ENCODE data around the gene AATK.

AATK gene

GRCh38 chr17:81143717-81144422, 22.2 kb downstream of the AATK start:
- DNase-seq = no peak

DNA sequence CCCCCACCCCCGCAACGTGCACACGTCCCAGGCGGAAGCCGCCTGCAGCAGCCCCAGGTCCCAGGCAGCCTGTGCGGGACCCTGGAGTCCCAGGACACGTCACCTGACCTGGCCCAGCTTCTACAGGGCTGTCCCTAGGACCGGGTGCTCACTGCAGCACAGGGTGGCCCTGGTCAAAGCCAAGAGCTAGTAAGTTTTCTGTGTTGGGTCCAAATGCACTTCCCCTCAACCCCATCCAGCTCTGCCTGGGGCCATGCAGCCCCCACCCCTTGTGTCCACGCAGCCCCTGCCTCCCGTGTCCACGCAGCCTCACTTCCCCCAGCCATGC, 22.9 kb downstream of the AATK start:
- peak in 1 of 56 donors; percentile 55 for DNase-seq

DNA sequence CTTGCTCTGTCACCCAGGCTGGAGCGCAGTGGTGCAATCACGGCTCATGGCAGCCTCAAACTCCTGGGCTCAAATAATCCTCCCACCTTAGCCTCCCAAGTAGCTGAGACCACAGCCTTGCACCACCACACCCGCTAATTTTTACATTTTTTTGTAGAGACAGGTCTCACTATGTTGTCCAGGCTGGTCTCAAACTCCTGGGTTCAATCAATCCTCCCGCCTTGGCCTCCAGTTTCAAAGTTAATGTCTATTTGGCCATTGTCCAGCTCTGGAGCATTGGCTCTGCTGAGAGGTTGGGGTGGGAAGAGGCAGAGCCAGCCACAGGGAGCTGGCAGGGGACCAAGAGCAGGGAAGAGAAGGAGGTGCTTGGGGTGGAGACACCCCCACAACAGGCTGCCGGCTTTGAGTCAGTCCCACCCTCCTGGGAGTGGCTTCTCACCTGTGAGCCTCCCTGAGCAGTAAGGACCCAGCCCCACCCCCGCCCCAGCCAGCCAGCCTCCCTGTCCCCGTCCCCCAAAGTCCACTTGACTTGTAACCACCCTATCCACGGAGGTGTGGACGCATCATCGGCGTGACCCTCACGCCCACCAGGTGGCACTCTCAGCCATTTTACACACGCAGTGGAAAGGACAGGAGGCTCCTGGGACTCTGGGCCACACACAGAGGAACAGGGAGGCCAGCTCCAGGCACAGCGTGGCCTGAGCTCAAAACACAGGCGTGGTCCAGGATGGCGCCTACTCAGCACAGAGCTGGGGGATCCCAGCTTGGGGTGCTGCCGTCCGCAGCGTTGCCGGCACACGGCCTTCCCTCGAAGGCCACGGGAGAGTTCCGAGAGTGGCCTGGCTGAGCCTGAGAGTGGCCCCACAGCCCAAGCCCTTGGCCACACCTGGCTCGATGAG, 23.5 kb downstream of the AATK start:
- peak in 50 of 56 donors; percentile 33 to 89 (median 72) for DNase-seq

DNA sequence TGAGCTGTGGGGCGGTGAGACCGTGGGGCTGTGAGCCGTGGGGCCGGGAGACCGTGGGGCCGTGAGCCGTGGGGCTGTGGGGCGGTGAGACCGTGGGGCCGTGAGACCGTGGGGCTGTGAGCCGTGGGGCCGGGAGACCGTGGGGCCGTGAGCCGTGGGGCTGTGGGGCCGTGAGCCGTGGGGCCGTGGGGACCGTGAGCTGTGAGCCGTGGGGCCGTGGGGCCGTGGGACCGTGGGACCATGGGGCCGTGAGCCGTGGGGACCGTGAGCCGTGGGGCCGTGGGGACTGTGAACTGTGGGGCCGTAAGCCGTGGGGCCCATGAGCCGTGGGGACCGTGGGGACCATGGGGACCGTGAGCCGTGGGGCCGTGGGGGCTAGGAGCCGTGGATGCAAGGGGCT, 25.3 kb downstream of the AATK start:
- no peak for DNase-seq

- peak in 1 of 56 donors; percentile 29 for DNase-seq
These were observed 26.0 kb downstream of the AATK start for GRCh38 chr17:81140018-81140417.

- DNase-seq = no peak
These were observed 26.6 kb downstream of the AATK start for GRCh38 chr17:81139428-81139827.

GRCh38 chr17:81138500-81138899, 27.5 kb downstream of the AATK start:
- no peak for DNase-seq

- no peak for DNase-seq
These were observed 27.9 kb downstream of the AATK start for GRCh38 chr17:81138083-81138482.

- DNase-seq = no peak
These were observed 28.8 kb downstream of the AATK start for GRCh38 chr17:81137248-81137647.

- DNase-seq = no peak
These were observed 29.7 kb downstream of the AATK start for GRCh38 chr17:81136366-81136765.

DNA sequence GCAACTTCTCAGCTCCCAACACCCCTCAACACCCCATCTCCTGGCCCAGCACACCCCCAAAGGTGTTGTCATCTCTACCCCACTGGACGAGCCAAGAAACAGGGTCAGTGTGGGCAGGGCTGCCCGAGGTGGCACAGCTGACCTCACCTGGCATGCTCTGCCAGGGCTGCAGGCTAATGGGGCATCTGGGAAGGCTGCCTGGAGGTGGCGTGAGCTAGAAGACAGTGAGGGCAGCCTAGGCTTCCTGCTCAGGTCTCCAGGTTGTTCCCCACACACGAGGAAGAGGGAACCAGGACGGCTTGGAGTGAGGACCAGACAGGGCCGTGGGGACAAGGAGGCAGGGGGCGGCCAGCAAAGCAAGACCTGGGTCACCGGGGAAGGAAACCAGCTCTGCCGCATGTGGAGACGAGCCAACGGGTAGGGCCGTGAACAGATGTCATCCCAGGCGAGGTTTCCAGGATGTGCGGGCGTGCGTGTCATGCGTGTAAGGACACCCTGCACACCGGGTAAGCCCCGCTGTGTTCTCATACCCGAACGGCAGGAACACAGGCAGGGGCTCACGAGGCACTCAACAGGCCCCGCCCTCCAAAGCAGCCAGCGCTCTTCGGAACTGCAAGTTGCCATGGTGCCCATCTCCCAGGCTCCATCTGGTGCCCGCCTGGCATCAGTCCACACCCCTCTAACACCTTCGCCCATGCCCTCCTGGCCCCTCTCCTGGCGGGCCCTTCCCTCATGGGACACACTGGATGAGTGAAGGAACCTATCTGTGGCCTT, 30.3 kb downstream of the AATK start:
- peak in 39 of 56 donors; percentile 13 to 77 (median 51) for DNase-seq

GRCh38 chr17:81134064-81134781, 31.8 kb downstream of the AATK start:
- no peak for DNase-seq

GRCh38 chr17:81132770-81133723, 33.0 kb downstream of the AATK start:
- DNase-seq = peak in 5 of 56 donors; percentile 14 to 52 (median 44)

- no peak for DNase-seq
These were observed 33.9 kb downstream of the AATK start for GRCh38 chr17:81132197-81132540.

GRCh38 chr17:81131486-81132196, 34.4 kb downstream of the AATK start:
- no peak for DNase-seq

GRCh38 chr17:81130385-81131361, 35.3 kb downstream of the AATK start:
- DNase-seq = peak in 52 of 56 donors; percentile 27 to 91 (median 72)

DNA sequence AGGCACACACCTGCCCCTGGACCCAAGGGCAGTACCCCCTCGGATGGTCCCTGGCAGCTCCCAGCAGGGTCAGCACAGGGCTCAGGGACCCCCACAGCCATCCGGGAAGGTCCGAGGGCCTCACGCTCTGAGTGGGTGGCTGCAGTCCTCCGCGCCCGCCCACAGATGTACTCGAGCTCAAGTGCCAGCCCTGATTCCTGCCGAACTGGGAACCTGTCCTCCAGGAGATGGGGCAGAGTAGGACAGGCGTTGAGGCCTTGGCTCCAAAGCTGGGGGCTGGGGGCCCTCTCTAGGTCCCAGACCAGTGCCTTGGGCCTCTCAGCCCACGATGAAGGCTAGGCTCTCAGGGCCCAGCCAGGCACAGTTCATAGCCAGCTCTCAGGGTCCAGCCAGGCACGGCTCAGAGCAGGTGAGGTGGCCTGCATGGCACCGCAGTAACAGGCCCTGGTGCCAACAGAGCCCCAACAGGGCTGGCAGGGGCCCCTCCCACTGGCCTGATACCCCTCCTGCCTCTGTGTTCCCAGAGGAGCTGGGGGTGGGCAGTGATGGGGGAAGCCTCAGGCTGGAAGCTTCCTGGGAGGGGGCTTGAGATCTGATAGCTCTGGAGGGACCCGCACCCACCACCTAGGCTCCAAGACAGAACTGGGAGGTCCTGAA, 36.2 kb downstream of the AATK start:
- DNase-seq = peak in 4 of 56 donors; percentile 38 to 72 (median 48)

Data from nucleus accumbens (tissue), 56 donors.